Brain microvascular endothelial cell (primary cell): ENCODE measurements around the gene STARD5.

Source experiments
- DNase-seq: peaks from one replicate; pipeline ENCODE4 v3.0.0-alpha.2; 2020
- H3K27ac ChIP-seq: fragments of 250-450 bp; sonication (Bioruptor Pico); 2 replicates; pipeline ENCODE4 v1.5.1; 2020; ENCODE audit warnings: mild to moderate bottlenecking, moderate library complexity
- H3K27me3 ChIP-seq: fragments of 250-450 bp; sonication (Bioruptor Pico); replicated peaks from 2 replicates; pipeline ENCODE4 v1.5.1; 2020; ENCODE audit warnings: mild to moderate bottlenecking
- H3K36me3 ChIP-seq: fragments of 250-450 bp; sonication (Bioruptor Pico); replicated peaks from 2 replicates; pipeline ENCODE4 v1.5.1; 2020; ENCODE audit warnings: mild to moderate bottlenecking
- H3K4me3 ChIP-seq: 2 replicates; pipeline ENCODE4 v1.5.1; 2011; ENCODE audit warnings: low read depth, mild to moderate bottlenecking, control low read depth, low read length, moderate library complexity
- CTCF ChIP-seq: IDR thresholded peaks from 2 replicates; pipeline ENCODE4 v1.5.1; 2011; ENCODE audit warnings: low read depth, mild to moderate bottlenecking, moderate library complexity, low read length, control low read depth, inconsistent platforms; ENCODE audit errors: missing control alignments
- in situ Hi-C: cut with HindIII; loops from 2 replicates; pipeline ENCODE4 v1.10.0; 2017; ENCODE audit warnings: low sequenced_read_pairs, low pct_ligation_motif_present

Gene STARD5

GRCh38 chr15:81301815-81302399 lies 22.0 kb downstream of the STARD5 start:
- no peaks in the 10 kb centered on the region for H3K36me3 ChIP-seq
- DNase-seq: no peak
- no peak for TF ChIP-seq CTCF
- no peak overlapping the region for H3K4me3 ChIP-seq
- H3K27ac ChIP-seq: no peak overlapping the region
- in situ Hi-C loops: no loop called here
- H3K27me3 ChIP-seq: no peaks in the 10 kb centered on the region

- no peak for TF ChIP-seq CTCF
- H3K27ac ChIP-seq: no peak overlapping the region
- in situ Hi-C loops: no loop called here
- H3K36me3 ChIP-seq: no peaks in the 10 kb centered on the region
- H3K27me3 ChIP-seq: no peaks in the 10 kb centered on the region
- no peak for DNase-seq
- H3K4me3 ChIP-seq: no peak overlapping the region
These were observed 22.6 kb downstream of the STARD5 start for GRCh38 chr15:81301385-81301784.

GRCh38 chr15:81299630-81300273 lies 24.2 kb downstream of the STARD5 start:
- DNase-seq: no peak
- H3K36me3 ChIP-seq: no peaks in the 10 kb centered on the region
- no peak overlapping the region for H3K4me3 ChIP-seq
- TF ChIP-seq CTCF: no peak
- no peak overlapping the region for H3K27ac ChIP-seq
- H3K27me3 ChIP-seq: no peaks in the 10 kb centered on the region
- in situ Hi-C loops: no loop called here

- Histone ChIP-seq H3K27me3 (no peaks in the 10 kb centered on the region), H3K36me3 (no peaks in the 10 kb centered on the region), H3K27ac (no peak overlapping the region), H3K4me3 (no peak overlapping the region)
- no peak for TF ChIP-seq CTCF
- in situ Hi-C loops: no loop called here
- DNase-seq: no peak
These were observed 24.8 kb downstream of the STARD5 start for GRCh38 chr15:81299156-81299555.

- Histone ChIP-seq H3K27me3 (no peaks in the 10 kb centered on the region), H3K36me3 (no peaks in the 10 kb centered on the region), H3K4me3 (no peak overlapping the region), H3K27ac (no peak overlapping the region)
- in situ Hi-C loops: no loop called here
- no peak for TF ChIP-seq CTCF
- DNase-seq: no peak
These were observed 25.3 kb downstream of the STARD5 start for GRCh38 chr15:81298611-81299010.
